ENCODE data around the gene SHANK3.
"Not testable (repeated sequence)": the region's sequence is repeated elsewhere in the genome, so short reads cannot be mapped to it uniquely, and the experiment has no call there.

The SHANK3 gene

GRCh38 chr22:50635591-50635990, 37.0 kb upstream of the SHANK3 start:
- TF ChIP-seq CTCF (IDR thresholded peaks at IDR 0.05; ENCODE audit: borderline replicate concordance, control extremely low read depth, extremely low read depth, insufficient read depth, missing control alignments), result no peak
- DNase-seq (ENCODE audit: low spot score), result no peak
- in situ Hi-C loops (cut with MboI; ENCODE audit: low sequenced_read_pairs, unreplicated experiment), result no loop called here

GRCh38 chr22:50640296-50640695, 32.3 kb upstream of the SHANK3 start:
- DNase-seq (ENCODE audit: low spot score); in situ Hi-C loops (cut with MboI; ENCODE audit: low sequenced_read_pairs, unreplicated experiment): not testable (repeated sequence)

- in situ Hi-C loops (cut with MboI; ENCODE audit: low sequenced_read_pairs, unreplicated experiment), result no loop called here
- no peak for DNase-seq (ENCODE audit: low spot score)
- TF ChIP-seq CTCF (IDR thresholded peaks at IDR 0.05; ENCODE audit: borderline replicate concordance, control extremely low read depth, extremely low read depth, insufficient read depth, missing control alignments), result no peak
Measured at GRCh38 chr22:50640857-50641647, 31.6 kb upstream of the SHANK3 start.

DNA sequence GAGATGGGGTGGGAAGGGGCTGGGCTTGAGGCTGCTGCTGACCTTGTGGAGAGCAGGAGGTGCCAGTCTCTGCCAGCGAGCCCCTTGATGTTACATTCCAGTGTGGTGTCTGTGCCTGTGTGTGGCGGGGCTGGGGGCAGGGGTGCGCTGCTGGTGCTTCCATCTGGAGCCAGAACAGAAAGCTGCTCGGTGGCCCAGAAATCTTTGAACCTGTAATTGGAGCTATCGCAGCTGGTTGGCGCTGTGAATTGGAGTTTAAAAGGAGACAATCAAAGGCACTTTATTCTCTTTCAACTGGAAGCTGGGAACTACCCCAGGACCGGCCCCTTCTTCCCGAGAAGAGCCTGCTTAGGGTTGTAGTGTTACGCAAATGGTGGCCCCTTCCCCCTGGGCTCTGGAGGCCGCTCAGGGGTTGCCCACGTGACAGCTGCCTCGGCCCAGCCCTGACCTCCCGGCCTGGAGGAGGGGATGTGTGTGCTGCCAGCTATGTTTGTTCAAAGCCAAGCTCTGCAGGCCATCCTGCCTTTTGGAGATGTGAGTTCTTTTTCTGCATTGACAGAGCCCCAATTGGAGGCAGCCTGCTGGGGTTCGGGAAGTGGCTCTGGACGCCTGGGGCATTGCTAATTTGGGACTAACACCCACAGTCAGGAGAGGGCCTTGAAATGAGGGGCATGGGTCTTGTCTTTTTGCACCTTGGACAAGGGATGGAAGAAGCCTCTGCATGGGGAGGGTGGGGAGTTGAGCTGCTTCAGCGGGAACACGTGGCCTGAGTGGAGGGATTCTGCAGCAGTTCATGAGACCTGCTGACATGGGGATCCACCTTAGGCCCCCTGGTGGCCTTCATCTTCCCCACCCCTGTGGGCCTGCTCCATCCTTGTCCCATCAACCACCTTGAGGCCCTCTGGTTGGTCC, 30.7 kb upstream of the SHANK3 start:
- no peak for DNase-seq (ENCODE audit: low spot score)
- TF ChIP-seq CTCF (IDR thresholded peaks at IDR 0.05; ENCODE audit: borderline replicate concordance, control extremely low read depth, extremely low read depth, insufficient read depth, missing control alignments), result no peak
- in situ Hi-C loops (cut with MboI; ENCODE audit: low sequenced_read_pairs, unreplicated experiment), result no loop called here

DNA sequence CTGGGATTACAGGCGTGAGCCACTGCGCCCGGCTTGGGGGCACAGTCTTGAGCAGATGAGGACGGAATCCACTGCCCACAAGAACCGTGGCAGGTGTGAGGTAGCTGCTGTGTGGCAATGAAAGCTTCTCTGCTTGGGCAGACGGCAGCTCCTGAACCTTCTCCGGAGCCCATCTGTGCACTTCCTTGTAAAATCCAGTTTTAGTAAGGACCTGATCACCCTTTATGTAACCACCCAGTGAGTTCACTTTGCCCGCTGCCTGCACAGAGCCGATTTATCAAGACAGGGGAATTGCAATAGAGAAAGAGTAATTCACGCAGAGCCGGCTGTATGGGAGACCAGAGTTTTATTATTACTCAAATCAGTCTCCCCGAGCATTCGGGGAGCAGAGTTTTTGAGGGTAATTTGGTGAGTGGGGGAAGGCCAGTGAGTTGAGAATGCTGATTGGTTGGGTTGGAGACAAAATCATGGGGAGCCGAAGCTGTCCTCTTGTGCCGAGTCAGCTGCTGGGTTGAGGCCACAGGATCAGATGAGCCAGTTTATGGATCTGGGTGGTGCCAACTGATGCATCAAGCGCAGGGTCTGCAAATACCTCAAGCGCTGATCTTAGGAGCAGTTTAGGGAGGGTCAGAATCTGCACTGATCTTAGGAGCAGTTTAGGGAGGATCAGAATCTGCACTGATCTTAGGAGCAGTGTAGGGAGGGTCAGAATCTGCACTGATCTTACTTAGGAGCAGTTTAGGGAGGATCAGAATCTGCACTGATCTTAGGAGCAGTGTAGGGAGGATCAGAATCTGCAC, 29.4 kb upstream of the SHANK3 start:
- in situ Hi-C loops (cut with MboI; ENCODE audit: low sequenced_read_pairs, unreplicated experiment); DNase-seq (ENCODE audit: low spot score): not testable (repeated sequence)

- in situ Hi-C loops (cut with MboI; ENCODE audit: low sequenced_read_pairs, unreplicated experiment); DNase-seq (ENCODE audit: low spot score): not testable (repeated sequence)
Measured at GRCh38 chr22:50643821-50644101, 28.9 kb upstream of the SHANK3 start.

DNA sequence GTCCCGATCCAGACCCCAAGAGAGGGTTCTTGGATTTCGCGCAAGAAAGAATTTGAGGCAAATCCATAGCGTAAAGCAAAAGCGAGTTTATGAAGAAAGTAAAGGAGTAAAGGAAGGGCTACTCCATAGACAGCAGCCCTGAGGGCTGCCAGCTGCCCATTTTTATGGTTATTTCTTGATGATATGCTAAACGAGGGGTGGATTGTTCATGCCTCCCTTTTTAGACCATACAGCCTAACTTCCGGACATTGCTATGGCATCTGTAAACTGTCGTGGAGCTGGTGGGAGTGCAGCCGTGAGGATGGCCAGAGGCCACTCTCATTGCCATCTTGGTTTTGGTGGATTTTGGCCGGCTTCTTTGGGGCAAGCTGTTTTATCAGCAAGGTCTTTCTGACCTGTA, 19.4 kb upstream of the SHANK3 start:
- in situ Hi-C loops (cut with MboI; ENCODE audit: low sequenced_read_pairs, unreplicated experiment), result no loop called here
- no peak for DNase-seq (ENCODE audit: low spot score)
- no peak for TF ChIP-seq CTCF (IDR thresholded peaks at IDR 0.05; ENCODE audit: borderline replicate concordance, control extremely low read depth, extremely low read depth, insufficient read depth, missing control alignments)

DNA sequence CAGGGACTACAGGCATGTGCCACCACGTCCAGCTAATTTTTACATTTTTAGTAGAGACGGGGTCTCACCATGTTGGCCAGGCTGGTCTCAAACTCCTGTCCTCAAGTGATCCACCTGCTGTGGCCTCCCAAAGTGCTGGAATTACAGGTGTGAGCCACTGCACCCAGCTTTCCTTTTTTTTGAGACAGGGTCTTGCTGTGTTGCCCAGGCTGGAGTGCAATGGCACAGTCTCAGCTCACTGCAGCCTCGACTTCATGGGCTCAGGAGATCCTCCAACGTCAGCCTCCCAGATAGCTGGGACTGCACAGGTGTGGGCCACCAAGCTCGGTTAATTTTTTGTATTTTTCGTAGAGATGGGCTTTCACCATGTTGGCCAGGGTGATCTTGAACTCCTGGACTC, 18.0 kb upstream of the SHANK3 start:
- in situ Hi-C loops (cut with MboI; ENCODE audit: low sequenced_read_pairs, unreplicated experiment); DNase-seq (ENCODE audit: low spot score): not testable (repeated sequence)
